NB4 (cell line): Measurements from ENCODE around the gene H1-8.

Source experiments
- CTCF ChIP-seq: IDR thresholded peaks from one replicate; pipeline ENCODE4 v1.5.1; 2012; ENCODE audit warnings: low read depth, low read length
- POLR2A ChIP-seq: IDR thresholded peaks from 2 replicates; pipeline ENCODE4 v1.6.1; 2011; ENCODE audit warnings: mild to moderate bottlenecking; ENCODE audit not compliant: insufficient read length; ENCODE audit errors: extremely low read depth

DNA sequence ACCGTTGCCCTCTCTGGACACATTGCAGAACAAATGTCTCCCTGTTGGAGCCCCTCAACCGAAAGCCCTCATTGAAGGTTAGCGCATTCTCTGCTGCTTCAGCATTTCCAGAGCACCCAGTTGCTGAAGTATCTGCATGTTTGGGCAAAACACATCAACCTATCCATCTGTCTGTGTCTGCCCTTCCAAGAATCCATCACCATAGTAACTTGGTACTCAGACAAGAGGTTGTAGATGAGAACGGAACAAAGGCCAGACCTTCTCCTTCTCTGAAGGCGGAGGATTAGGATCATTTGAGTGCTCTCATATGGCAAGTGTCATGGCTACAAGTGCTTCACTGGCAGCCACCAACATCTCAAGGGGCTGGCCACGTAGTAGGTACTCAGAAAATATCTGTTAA, 37.6 kb upstream of the H1-8 start:
- no peak for TF ChIP-seq POLR2A
- TF ChIP-seq CTCF = no peak
